HG02571 (cell line): ENCODE results near the gene ACOX3.
A peak's percentile ranks its signal among the peaks of the same experiment; 100 is the strongest.
"Not testable (repeated sequence)": the region's sequence is repeated elsewhere in the genome, so short reads cannot be mapped to it uniquely, and the experiment has no call there.

ENCODE experiments used
- ATAC-seq: cut with Tn5 transposase; IDR thresholded peaks from one replicate; pipeline ENCODE4 v1.9.1; 2021; ENCODE audit warnings: mild to moderate bottlenecking, moderate library complexity; ENCODE audit not compliant: unreplicated experiment

Gene ACOX3

DNA sequence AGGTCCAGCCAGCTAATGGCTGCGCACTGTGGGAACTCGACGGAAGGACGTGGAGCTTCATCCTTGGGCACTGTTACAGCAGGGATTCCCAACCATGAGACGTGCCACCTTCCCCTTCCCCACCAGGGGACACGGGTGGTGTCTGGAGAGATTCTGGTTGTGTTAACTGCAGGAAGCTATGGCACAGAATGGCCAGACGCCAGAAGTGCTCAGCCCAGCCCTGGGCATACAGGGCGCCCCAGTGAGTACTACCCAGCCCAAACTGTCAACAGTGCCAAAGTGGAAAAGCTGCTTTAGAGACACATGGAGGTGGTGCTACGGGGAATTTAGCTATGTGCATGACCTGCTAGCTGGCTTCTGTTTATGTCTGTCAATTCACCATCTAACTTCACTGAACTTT is 32.8 kb downstream of the ACOX3 start:
- no peak for ATAC-seq

DNA sequence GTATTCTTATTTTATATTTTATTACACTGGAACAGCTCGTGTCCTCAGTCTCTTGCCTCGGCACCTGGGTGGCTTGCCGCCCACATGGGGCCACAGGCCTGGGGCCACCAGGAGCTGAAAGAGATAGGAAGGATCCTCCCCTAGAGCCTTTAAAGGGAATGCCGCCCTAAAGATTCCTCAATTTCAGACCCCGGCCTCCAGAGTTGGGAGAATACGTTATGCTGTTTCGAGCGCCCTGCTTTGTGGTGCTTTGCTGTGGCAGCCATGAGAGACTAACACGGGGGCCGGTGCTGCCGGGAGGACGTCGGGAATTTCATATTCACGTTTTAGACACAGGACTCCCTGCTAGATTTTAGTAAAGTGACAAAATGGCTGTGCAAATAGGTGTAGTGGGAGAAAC is 33.2 kb downstream of the ACOX3 start:
- no peak for ATAC-seq

DNA sequence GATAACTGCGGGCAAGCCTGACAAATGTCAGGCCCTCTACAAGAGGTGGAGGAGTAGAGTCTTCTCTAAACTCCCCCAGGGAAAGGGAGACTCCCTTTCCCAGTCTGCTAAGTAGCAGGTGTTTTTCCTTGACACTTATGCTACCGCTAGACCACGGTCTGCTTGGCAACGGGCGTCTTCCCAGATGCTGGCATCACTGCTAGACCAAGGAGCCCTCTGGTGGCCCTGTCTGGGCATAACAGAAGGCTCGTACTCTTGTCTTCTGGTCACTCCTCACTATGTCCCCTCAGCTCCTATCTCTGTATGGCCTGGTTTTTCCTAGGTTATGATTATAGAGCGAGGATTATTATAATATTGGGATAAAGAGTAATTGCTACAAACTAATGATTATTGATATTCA is 33.6 kb downstream of the ACOX3 start:
- ATAC-seq, result not testable (repeated sequence)

DNA sequence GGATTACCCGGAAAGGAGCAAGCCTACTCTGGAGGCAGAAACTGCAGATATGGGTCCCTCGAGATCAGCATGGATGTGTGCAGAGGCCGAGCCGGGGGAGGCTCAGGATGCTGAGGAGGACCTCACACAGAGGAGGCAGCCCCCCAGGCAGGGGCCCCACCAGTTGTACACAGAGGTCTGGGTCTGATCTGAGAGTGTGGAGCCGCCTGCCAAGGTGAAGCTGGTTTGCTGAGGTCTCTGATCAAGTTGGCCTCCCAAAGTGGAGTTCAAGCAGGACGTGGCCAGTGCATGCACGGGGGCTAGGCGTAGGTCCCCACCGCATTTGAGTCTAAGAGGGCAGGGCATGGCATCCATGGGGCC is 35.0 kb downstream of the ACOX3 start:
- ATAC-seq, result no peak

DNA sequence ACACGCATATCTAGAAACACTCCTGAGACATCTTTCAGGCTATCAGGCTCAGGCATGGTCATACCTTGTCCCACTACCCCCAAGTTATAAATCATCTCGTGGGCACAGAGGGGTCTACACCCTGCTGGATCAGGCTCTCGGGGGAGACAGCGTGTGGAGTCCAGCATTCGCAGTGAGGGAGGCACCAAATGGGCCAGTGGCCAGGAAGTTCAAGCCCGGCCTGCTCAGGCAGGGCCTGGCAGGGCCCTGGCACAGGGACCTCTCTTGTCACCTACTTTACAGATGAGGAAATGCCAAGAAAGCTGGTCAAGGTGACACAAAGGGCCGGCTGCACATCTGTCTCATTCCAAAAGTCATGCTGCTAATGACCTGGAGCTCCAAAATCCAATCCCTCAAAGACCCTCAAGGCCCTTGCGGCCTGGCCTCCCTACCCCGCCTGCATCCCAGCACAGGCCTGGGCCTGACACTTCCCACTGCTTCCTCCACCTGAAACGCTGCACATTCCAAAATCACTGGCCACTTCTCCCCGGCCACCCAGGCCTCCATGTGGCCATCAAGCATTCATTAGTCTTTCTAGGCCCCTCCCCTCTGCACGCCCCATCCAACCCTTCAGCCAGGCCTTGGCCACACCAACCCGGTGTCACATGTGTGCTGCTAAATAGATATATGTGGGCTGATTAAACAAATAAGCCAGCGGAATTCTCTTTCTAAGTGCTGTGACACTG is 35.6 kb downstream of the ACOX3 start:
- ATAC-seq, result no peak

DNA sequence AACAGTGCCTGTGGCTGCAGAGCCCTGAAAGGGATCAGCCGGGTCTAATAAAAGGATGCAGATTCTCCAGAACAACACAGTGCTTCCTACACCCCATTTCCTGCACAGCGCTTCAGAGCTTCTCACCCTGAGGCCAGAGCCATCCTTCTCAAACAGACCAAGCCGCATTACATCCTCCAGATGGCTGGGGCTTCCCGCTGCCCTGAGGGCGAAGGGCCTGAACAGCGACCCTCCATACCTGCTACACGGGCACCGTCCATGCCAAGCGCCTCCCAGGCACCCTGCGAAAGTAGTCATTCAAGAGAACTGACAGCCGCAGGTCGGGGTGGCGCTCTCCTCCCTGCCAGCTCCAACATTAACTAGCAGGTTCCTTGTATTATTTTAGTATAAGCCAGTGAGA is 36.5 kb downstream of the ACOX3 start:
- ATAC-seq, result no peak

DNA sequence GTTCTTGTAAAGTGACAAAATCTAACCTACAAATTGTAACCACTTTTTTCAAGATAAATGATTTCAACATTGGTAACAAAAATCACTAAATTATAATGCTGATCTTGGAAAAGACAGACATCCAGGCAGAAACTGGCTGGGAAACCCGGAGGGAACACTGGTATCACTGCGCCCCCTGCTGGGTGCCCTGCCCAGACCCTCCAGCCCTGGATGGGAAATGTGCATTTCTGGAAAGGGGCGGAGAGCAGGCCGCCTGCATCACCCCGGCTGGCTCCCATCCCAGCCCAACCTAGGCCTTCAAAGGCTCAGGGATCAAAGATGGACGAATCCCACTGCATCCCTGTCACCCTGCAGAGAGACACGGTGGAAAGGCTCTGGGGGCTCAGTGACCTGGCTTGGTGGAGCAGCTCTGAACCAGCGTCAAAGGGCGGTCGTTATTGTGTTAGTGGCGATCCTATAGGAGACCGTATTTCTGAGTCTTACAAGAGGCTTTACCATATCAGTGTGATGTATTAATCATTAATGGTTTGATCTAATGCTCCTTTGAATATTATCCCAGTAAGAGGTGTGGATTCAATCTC is 37.3 kb downstream of the ACOX3 start:
- ATAC-seq, result no peak

DNA sequence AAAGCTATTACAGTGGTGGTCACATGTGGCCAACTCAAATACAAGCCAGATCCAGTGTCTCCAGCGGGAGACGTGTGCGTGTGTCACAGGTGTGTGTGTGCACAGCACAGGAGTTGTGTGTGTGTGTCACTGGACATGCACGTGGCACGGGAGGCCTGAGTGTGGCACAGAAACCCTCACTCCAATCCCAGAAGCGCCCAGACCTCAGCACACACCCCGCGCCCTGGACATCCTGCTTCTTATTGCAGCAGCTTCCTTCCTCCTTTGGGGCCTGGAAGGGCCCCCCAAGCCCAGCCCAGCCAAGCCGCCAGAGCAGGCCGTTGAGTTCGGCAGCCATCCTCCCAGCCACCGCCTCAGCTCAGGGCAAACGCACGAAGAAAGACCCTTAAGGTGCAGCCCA is 37.9 kb downstream of the ACOX3 start:
- ATAC-seq, result no peak

DNA sequence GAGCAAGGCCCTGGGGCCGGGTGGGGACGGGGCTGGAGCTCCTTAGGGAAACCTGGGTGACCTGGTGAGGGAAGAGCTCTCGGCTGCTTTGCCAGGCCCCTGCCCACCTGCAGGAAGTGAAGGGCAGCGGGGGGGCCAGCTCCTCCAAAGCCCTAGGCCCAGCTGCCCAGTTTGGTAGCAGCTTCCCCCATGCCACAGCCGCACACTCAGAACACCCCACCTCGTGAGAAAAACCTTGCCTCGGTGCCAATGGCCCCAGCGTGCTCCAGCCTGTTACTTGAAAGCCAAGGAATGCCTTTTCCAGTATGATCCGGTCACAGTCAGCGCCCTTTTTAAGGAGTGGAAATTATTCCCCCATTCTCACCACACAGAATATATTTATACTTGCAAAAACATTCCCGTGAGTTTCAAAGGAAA is 38.3 kb downstream of the ACOX3 start:
- no peak for ATAC-seq

DNA sequence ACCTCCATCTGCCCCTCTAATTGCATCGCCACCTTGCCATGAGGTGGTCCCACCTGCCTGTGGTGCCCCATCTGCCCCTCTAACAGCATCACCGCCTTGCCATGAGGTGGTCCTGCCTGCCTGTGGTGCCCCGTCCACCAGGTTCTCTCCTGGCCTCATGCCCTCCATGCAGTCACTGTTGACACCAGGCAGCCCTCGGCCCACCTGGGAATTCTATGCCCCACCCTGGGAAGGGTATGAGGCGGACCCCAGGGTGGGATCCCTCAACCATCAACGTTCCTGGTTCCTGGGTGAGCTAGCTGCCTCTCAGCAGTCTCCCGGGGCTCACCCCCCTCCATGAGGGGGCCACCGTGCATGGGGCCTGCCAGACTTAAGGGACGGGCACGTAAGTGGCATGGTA is 38.9 kb downstream of the ACOX3 start:
- no peak for ATAC-seq

DNA sequence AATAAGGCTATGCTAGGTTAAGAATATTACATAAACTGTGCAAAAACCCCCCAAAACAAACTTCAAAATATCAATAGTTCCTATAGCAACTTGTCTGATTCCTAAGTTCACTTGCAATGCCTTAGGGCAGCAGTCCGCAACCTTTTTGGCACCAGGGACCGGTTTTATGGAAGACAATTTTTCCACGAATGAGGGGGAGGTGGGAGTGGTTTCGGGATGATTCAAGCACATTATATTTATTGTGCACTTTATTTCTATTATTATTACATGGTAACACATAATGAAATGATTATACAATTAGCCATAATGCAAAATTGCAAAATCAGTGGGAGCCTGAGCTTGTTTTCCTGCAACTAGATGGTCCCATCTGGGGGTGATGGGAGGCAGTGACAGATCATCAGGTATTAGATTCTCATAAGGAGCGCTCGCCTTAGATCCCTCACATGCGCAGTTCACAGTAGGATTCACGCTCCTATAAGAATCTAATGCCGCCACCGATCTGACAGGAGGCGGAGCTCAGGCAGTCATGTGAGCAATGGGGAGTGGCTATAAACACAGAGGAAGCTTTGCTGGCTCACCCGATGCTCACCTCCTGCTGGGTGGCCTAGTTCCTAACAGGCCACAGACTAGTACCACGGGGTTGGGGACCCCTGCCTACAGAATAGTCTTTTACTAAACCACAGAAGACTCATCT is 39.7 kb downstream of the ACOX3 start:
- no peak for ATAC-seq

DNA sequence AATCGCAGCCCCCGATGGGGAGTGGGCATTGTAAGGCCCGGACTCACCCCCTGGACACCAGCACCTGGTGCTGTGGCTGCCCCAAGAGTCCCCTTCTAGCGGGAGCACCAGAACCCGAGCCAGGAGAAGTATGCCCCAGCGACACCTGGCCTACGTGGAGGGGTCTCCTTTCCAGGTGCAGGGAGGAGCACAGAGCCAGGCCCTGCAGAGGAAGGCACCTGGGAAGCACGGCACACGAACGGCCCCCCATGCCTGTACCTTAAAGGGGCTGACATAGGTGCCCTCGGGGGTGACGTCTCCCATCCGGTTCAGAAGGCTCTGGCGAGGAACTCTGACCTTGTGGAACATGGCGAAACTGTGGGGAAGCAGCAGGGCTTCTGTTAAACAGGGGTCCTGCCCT is 41.2 kb downstream of the ACOX3 start:
- ATAC-seq, result no peak

DNA sequence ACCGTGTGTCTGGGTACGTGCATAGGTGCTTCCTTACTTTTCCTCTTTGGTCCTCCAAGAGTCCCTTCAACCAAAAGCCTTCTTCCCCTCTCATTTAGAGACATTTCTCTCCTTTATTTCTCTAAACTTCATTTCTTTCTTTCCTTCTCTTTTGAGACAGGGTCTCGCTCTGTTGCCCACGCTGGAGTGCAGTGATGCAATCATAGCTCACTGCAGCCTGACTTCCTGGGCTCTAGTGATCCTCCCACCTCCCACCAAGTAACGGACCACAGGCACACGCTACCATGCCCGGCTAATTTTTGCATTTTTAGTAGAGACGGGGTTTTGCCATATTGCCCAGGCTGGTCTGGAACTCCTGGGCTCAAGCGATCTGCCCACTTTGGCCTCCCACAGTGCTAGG is 42.2 kb downstream of the ACOX3 start:
- no peak for ATAC-seq

DNA sequence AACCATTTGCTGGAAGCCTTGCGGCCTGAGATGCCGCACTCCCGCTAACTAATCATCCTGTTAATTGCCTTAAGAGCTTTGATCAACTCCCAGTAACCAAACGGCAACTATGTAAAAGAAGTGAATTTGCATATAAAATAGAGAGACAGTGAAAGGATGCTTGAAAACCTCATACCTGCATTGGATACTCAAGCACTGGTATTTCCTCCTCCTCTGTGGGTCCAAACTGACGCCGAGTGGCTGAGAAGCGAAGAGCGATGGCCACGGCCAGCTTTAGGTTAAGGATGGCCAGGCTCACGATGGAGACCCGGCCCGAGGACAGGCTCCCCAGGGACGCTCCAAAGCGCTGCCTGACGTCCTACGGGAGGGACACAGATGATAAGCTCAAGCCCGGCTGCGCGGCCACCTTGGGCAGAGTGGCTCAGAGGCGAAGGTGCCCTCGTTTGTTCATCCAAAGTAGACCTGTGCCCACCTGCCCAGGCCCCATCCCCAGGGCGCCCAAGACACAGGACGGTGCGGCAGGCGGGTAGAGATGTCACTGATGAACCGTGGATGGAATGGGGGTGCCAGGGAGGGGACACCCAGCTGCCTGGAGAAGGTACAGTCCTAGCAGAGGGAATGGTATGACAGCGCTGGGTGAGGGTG is 43.6 kb downstream of the ACOX3 start:
- ATAC-seq, result no peak

DNA sequence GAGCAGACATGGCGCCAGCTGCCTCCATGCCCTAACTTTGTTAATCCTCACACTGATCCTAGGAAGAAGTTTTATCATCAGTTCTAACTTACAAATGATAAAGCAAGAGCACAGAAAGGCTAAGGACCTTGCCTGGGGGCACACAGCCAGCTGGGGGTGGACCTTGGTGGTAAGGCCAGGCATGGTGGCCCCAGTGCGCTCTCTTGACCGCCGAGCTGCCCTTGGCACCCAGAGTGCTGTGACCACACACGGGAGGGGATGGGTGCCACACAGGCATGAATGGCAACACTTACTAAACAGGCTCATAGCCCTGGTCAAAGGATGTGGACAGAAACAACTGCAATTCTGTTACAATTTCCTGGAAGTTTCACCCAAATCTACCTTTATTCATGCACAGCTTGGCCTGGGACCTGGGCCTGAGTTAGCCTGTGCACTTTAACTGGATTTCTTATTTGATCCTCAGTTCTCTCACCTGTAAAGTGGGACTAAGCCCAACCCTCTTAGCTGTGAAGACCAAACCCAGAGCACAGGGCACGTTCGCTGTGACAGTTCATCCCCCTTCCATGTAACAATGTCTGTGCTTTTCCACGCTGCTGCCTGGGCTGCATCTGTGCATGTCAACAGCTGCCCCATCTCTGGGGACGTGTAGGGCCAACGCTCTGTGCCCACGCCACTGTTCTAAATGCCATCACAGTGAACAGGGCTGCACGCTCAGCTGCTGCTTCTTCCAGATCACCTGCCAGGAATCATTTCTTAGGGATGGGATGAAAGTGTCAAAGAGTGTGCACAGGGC is 44.8 kb downstream of the ACOX3 start:
- ATAC-seq, result no peak

DNA sequence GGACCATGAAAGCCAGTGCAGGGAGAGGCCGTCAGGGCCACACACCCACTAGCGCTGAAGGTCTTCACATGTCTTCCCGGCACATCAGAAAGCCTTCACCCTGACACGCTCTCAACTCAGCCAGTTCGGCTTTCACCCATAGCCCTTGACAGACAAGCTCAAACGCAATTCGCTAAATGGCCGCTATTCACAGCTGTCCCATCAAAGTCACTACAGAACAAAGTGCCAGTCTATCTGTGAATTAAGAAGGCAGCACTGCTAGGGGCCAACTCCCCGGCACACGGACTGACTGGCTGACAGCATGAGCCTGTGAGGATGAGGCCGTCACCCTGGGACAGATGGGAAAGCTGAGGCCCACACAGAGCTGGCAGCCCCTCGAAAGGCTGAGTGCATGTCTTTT is 45.7 kb downstream of the ACOX3 start:
- no peak for ATAC-seq

DNA sequence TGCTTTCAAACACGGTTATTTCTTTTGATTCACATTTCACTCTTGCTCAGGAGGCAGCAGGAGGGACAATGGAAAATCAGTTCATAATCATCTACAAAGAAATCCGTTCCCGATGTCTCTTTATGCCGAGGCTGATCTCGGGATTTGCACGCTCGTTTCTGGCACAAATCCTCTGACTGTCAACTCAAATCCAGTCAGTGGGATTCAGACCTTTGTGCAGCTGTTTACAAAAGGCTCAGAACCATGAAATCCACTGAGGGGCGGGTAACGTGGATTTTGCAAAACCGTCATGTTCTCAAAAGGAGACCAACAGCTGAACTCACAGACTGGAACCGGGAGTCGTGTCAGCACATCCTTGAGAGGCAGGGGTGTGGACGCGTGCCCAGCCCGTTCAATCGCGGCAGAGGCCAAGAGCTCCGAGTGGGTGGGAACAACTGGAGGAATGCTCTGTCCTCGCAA is 46.4 kb downstream of the ACOX3 start:
- ATAC-seq, result no peak

DNA sequence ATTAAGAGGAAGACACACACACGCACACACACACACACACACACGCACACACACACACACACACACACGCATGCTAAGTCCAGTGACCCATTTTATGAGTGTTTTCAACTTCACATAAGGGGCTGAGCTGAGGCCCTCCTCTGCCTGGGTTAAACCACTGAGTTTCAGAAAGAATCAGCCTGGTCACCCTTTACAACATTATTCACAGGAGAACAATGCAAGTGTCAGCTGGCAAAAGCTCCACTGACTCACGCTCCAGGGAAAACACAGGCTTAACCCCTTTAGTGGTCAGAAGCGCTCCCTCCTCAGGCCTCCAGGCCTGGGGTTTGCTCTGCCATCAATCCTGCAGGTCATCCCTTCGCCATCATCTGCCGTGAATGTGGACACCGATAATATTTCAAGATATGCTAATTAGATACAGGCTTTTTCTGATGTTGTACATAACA is 46.9 kb downstream of the ACOX3 start:
- no peak for ATAC-seq

DNA sequence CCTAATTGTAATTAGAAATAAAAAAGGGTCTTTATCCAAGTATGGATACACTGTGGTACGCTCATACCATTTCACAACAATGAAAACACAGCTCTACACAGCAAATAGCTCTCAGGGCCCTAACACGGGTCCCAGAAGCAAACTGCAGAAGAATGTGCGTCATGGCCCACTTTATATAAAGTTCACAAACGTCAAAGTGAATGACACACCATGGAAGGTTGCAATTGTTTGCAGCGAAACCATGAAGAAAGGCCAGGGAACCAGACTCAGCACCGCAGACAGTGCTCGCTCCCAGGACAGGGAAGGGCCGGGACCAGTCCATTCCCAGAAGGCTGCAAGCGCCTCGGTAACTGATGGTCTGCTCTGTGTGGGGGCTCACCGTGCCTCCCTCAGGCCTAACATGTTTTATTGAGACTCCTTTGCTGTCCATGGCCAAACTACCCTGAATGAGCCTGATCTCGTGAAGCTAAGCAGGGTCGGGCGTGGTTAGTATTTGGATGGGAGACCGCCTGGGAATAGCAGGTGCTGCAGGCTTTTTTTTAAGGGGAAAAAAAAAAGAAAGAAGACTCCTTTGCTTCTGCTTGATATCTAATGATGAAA is 47.8 kb downstream of the ACOX3 start:
- no peak for ATAC-seq

DNA sequence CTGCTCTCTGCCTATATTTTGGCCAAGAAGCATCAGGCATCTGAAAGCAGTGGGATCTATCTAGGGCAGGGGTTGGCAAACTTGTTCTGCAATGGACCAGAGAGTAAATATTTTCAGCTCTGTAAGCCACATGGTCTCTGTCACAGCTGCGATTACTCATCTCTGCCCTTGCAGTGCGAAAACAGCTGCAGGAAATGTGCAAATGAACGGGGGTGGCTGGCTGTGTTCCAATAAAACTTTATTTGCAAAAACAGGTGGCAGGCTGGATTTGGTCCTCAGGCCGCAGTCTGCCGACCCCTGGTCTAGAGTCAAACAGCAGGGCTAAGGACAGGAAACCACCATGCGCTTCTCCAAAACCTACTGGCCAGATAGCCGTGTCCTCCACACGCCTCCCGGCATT is 48.6 kb downstream of the ACOX3 start:
- peak; percentile 91 for ATAC-seq

DNA sequence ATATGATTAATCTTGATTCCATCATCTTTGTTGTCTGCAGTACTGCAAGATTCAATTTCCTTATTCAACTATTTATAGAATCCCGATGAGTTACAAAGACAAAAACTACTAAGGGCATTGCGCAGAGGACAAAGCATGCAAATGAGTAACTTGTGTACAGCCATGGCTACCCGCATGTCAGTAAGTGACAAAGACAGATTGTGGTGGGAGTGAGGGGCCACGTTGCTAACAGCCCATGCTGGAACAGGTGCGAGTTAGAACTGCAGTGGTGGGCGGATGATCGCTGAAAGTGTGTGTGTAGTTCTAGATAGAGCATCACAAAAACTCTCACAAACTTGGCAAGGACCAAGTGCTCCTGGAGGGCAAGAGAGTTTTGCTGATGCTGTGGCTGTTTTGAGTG is 49.5 kb downstream of the ACOX3 start:
- ATAC-seq, result no peak
